WTC11 (cell line): Measurements from ENCODE around the gene SOX6. TPM values are rescaled to one million over a fixed set of nuclear protein-coding genes. Genes with fewer than 3 reads are reported as not detected.

Experiments
- ATAC-seq: fragments of 200-7000 bp; cut with Tn5 transposase; 2 replicates; pipeline ENCODE4 v1.10.0; 2021; ENCODE audit warnings: mild to moderate bottlenecking, moderate library complexity
- CTCF ChIA-PET: fragments of 300-600 bp; sonication (Branson Sonifier 250); formaldehyde crosslinking; loops from one replicate; lab custom pipeline; 2021; ENCODE audit warnings: antibody characterized with exemption; lab: Charles Lee
- POLR2A ChIA-PET: fragments of 350-600 bp; sonication (Branson Sonifier 250); formaldehyde crosslinking; loops from one replicate; lab custom pipeline; 2021; ENCODE audit warnings: antibody characterized with exemption; lab: Charles Lee
- DNase-seq: peaks from one replicate; pipeline ENCODE4 v3.0.0; 2021; ENCODE audit warnings: low spot score
- H3K27ac Mint-ChIP-seq: 2 replicates; pipeline ENCODE4 v1.8.0; 2021; ENCODE audit warnings: mixed read lengths
- H3K27me3 Mint-ChIP-seq: 2 replicates; pipeline ENCODE4 v1.8.0; 2021; ENCODE audit warnings: low read depth, mild to moderate bottlenecking, moderate library complexity, mixed read lengths
- H3K36me3 Mint-ChIP-seq: 2 replicates; pipeline ENCODE4 v1.8.0; 2021; ENCODE audit warnings: mixed read lengths
- H3K4me1 Mint-ChIP-seq: 2 replicates; pipeline ENCODE4 v1.8.0; 2022; ENCODE audit warnings: mixed read lengths
- H3K4me3 Mint-ChIP-seq: 2 replicates; pipeline ENCODE4 v1.8.0; 2021; ENCODE audit warnings: mild to moderate bottlenecking, moderate library complexity, mixed read lengths
- H3K9me3 Mint-ChIP-seq: 2 replicates; pipeline ENCODE4 v1.8.0; 2021; ENCODE audit warnings: mixed read lengths
- ARID4B ChIP-seq: sonication (generic); formaldehyde crosslinking; IDR thresholded peaks from 2 replicates; pipeline ENCODE4 v1.8.0; 2023; ENCODE audit warnings: missing genetic modification reagents, mild to moderate bottlenecking, borderline replicate concordance
- CREB1 ChIP-seq: sonication (generic); formaldehyde crosslinking; IDR thresholded peaks from 2 replicates; pipeline ENCODE4 v1.8.0; 2023; ENCODE audit warnings: mild to moderate bottlenecking, missing genetic modification reagents
- CTCF ChIP-seq: fragments of 200-600 bp; IDR thresholded peaks from 2 replicates; pipeline ENCODE4 v1.8.0; 2022; ENCODE audit warnings: antibody characterized with exemption
- EMX1 ChIP-seq: fragments of 250-450 bp; sonication (Bioruptor Pico); IDR thresholded peaks from 2 replicates; pipeline ENCODE4 v1.8.0; 2021; ENCODE audit warnings: mild to moderate bottlenecking
- ESRRA ChIP-seq: sonication (generic); formaldehyde crosslinking; IDR thresholded peaks from 2 replicates; pipeline ENCODE4 v1.8.1; 2022; ENCODE audit warnings: mild to moderate bottlenecking, missing genetic modification reagents, borderline replicate concordance
- FOXJ3 ChIP-seq: sonication (generic); formaldehyde crosslinking; IDR thresholded peaks from 2 replicates; pipeline ENCODE4 v1.9.0; 2021; ENCODE audit warnings: missing genetic modification reagents, mild to moderate bottlenecking, borderline replicate concordance
- GTF2I ChIP-seq: fragments of 250-450 bp; sonication (Bioruptor Pico); conservative IDR thresholded peaks from 2 replicates; pipeline ENCODE4 v1.4.0; 2021; ENCODE audit warnings: mild to moderate bottlenecking
- KAT7 ChIP-seq: sonication (generic); formaldehyde crosslinking; IDR thresholded peaks from 2 replicates; pipeline ENCODE4 v1.8.1; 2023; ENCODE audit warnings: missing genetic modification reagents, mild to moderate bottlenecking, borderline replicate concordance
- MYBL2 ChIP-seq: sonication (generic); formaldehyde crosslinking; IDR thresholded peaks from 2 replicates; pipeline ENCODE4 v1.8.1; 2023; ENCODE audit warnings: mild to moderate bottlenecking, moderate library complexity, missing genetic modification reagents
- NFYB ChIP-seq: sonication (generic); formaldehyde crosslinking; conservative IDR thresholded peaks from 2 replicates; pipeline ENCODE4 v1.8.0; 2022; ENCODE audit warnings: low read depth, missing genetic modification reagents
- NR2C2 ChIP-seq: sonication (generic); formaldehyde crosslinking; IDR thresholded peaks from 2 replicates; pipeline ENCODE4 v1.8.0; 2022; ENCODE audit warnings: mild to moderate bottlenecking, missing genetic modification reagents
- PREB ChIP-seq: sonication (generic); formaldehyde crosslinking; IDR thresholded peaks from 2 replicates; pipeline ENCODE4 v1.8.1; 2022; ENCODE audit warnings: mild to moderate bottlenecking, missing genetic modification reagents, moderate library complexity, borderline replicate concordance
- RELA ChIP-seq: sonication (generic); formaldehyde crosslinking; IDR thresholded peaks from 2 replicates; pipeline ENCODE4 v1.8.1; 2022; ENCODE audit warnings: missing genetic modification reagents, mild to moderate bottlenecking, borderline replicate concordance
- TCF7 ChIP-seq: sonication (generic); formaldehyde crosslinking; IDR thresholded peaks from 2 replicates; pipeline ENCODE4 v1.8.0; 2022; ENCODE audit warnings: mild to moderate bottlenecking, low read depth, missing genetic modification reagents, moderate library complexity
- ZMAT4 ChIP-seq: fragments of 250-450 bp; sonication (Bioruptor Pico); IDR thresholded peaks from 2 replicates; pipeline ENCODE4 v1.9.0; 2021; ENCODE audit warnings: mild to moderate bottlenecking
- ZNF232 ChIP-seq: sonication (generic); formaldehyde crosslinking; IDR thresholded peaks from 2 replicates; pipeline ENCODE4 v1.8.0; 2022; ENCODE audit warnings: mild to moderate bottlenecking, missing genetic modification reagents
- ZNF425 ChIP-seq: fragments of 250-450 bp; sonication (Bioruptor Pico); conservative IDR thresholded peaks from 2 replicates; pipeline ENCODE4 v1.9.0; 2021; ENCODE audit warnings: mild to moderate bottlenecking
- ZNF532 ChIP-seq: fragments of 250-450 bp; sonication (Bioruptor Pico); IDR thresholded peaks from 2 replicates; pipeline ENCODE4 v1.9.0; 2021; ENCODE audit warnings: mild to moderate bottlenecking, borderline replicate concordance
- ZNF671 ChIP-seq: fragments of 250-450 bp; sonication (Bioruptor Pico); IDR thresholded peaks from 2 replicates; pipeline ENCODE4 v1.8.0; 2021; ENCODE audit warnings: mild to moderate bottlenecking
- total RNA-seq: library from RNA; stranded (reverse); gene quantifications from 3 replicates; pipeline ENCODE4 v1.2.3, GENCODE V29; 2021

SOX6 gene
- total RNA-seq, 1 experiment from 2014 or later = 0.13 TPM

GRCh38 chr11:15947681-15948648 is 408.4 kb downstream of the SOX6 start (continued):
- TF ChIP-seq KAT7 (CRISPR knock-in tag) = no peak
- no peak for TF ChIP-seq ARID4B (CRISPR knock-in tag)
- TF ChIP-seq MYBL2 = no peak
- TF ChIP-seq ZMAT4 (CRISPR knock-in tag) = no peak
- no peak for TF ChIP-seq ESRRA (CRISPR knock-in tag)
- no peak for TF ChIP-seq TCF7 (CRISPR knock-in tag)
- TF ChIP-seq ZNF232 = no peak

- peaks cover 19% of the 10 kb centered on the region for H3K9me3 Mint-ChIP-seq
- DNase-seq (no peak), ATAC-seq (no peak)
- H3K27ac Mint-ChIP-seq = no peak overlapping the region
- no peak overlapping the region for H3K4me3 Mint-ChIP-seq
- CTCF ChIA-PET = interaction anchor here (2.6 kb wide), 1 partner anchor 43 kb away, joined by 10 read pairs; no protein-coding TSS in a partner anchor
- POLR2A ChIA-PET = no interaction called here
- H3K36me3 Mint-ChIP-seq = no peaks in the 10 kb centered on the region
- H3K4me1 Mint-ChIP-seq = peaks cover 3% of the 10 kb centered on the region
- H3K27me3 Mint-ChIP-seq = peaks cover 28% of the 10 kb centered on the region
- TF ChIP-seq CTCF (no peak), MYBL2 (no peak), NR2C2 (CRISPR knock-in tag) (no peak), GTF2I (no peak), ZNF671 (CRISPR knock-in tag) (no peak), RELA (no peak), EMX1 (CRISPR knock-in tag) (no peak), ZNF532 (CRISPR knock-in tag) (no peak), ZNF425 (CRISPR knock-in tag) (no peak), PREB (CRISPR knock-in tag) (no peak), CREB1 (no peak), FOXJ3 (CRISPR knock-in tag) (no peak), ZMAT4 (CRISPR knock-in tag) (no peak), NFYB (no peak)
Observed at GRCh38 chr11:15945726-15946125, 410.6 kb downstream of the SOX6 start.
